Immature natural killer cell (primary cell): ENCODE results near the gene ATP6V1F. TPM values are rescaled to one million over a fixed set of nuclear protein-coding genes. Genes with fewer than 3 reads are reported as not detected.

Experiments
- DNase-seq, 3 donors: peaks; one replicate each; pipeline ENCODE4 v3.0.0; 2022; ENCODE audit warnings: mixed read lengths in 1 of 3
- H3K27ac Mint-ChIP-seq, 6 donors: one replicate each; pipeline ENCODE4 v1.8.0; 2020; ENCODE audit warnings: mixed read lengths in 6 of 6, mild to moderate bottlenecking in 5 of 6, inconsistent platforms in 4 of 6, moderate library complexity in 3 of 6
- H3K27me3 Mint-ChIP-seq, 3 donors: one replicate each; pipeline ENCODE4 v1.8.0; 2020 to 2021; ENCODE audit warnings: low read depth in 3 of 3, mild to moderate bottlenecking in 3 of 3, mixed read lengths in 3 of 3, moderate library complexity in 3 of 3, inconsistent platforms in 1 of 3
- H3K36me3 Mint-ChIP-seq, 3 donors: one replicate each; pipeline ENCODE4 v1.8.0; 2020; ENCODE audit warnings: mixed read lengths in 3 of 3, inconsistent platforms in 2 of 3, mild to moderate bottlenecking in 2 of 3
- H3K4me1 Mint-ChIP-seq, 2 donors: one replicate each; pipeline ENCODE4 v1.8.0; 2020; ENCODE audit warnings: inconsistent platforms in 2 of 2, mild to moderate bottlenecking in 2 of 2, mixed read lengths in 2 of 2, moderate library complexity in 1 of 2
- H3K4me3 Mint-ChIP-seq, 5 donors: one replicate each; pipeline ENCODE4 v1.8.0; 2020; ENCODE audit warnings: mild to moderate bottlenecking in 5 of 5, mixed read lengths in 5 of 5, inconsistent platforms in 3 of 5, moderate library complexity in 3 of 5
- H3K9me3 Mint-ChIP-seq, 6 donors: one replicate each; pipeline ENCODE4 v1.8.0; 2020; ENCODE audit warnings: mild to moderate bottlenecking in 6 of 6, mixed read lengths in 6 of 6, inconsistent platforms in 4 of 6, moderate library complexity in 3 of 6
- polyA plus RNA-seq, 3 donors: library from polyadenylated mRNA; unstranded; fragments of 300-500 nt; fragmentation: Illumina TruSeq; gene quantifications; one replicate each; pipeline ENCODE4 v1.2.3, GENCODE V29; 2021

Gene ATP6V1F
- polyA plus RNA-seq, 3 donors from 2014 or later = 358 to 616 (median 487) TPM

GRCh38 chr7:128891942-128892269 lies 29.2 kb downstream of the ATP6V1F start:
- H3K36me3 Mint-ChIP-seq = no peaks in the 10 kb centered on the region
- no peak for DNase-seq

GRCh38 chr7:128892521-128893250 lies 30.0 kb downstream of the ATP6V1F start:
- DNase-seq = no peak
- Mint-ChIP-seq H3K4me3 (no peak overlapping the region), H3K36me3 (no peaks in the 10 kb centered on the region), H3K4me1 (peaks cover 1 to 5% of the 10 kb centered on the region in 2 donors), H3K9me3 (no peaks in the 10 kb centered on the region), H3K27me3 (peaks cover 1 to 4% (median 3%) of the 10 kb centered on the region in 3 donors), H3K27ac (no peak overlapping the region)

More at GRCh38 chr7:128891942-128892269, 29.2 kb downstream of the ATP6V1F start:
- no peak overlapping the region for H3K27ac Mint-ChIP-seq
- H3K9me3 Mint-ChIP-seq = no peaks in the 10 kb centered on the region
- peaks cover 1 to 4% (median 2%) of the 10 kb centered on the region in 3 donors for H3K27me3 Mint-ChIP-seq
- H3K4me1 Mint-ChIP-seq = peaks cover 1 to 5% of the 10 kb centered on the region in 2 donors
- H3K4me3 Mint-ChIP-seq = peak overlapping the region in 2 of 5 donors; percentile 18 to 27

- Mint-ChIP-seq H3K27ac (no peak overlapping the region), H3K27me3 (peaks cover 1 to 4% (median 3%) of the 10 kb centered on the region in 3 donors), H3K4me3 (no peak overlapping the region), H3K9me3 (peaks cover 0 to under 1% (median 0%) of the 10 kb centered on the region in 6 donors), H3K4me1 (peaks cover 1 to 5% of the 10 kb centered on the region in 2 donors), H3K36me3 (no peaks in the 10 kb centered on the region)
- no peak for DNase-seq
Observed at GRCh38 chr7:128893251-128894100, 30.8 kb downstream of the ATP6V1F start.

- no peaks in the 10 kb centered on the region for H3K36me3 Mint-ChIP-seq
- H3K4me1 Mint-ChIP-seq = peaks cover 1 to 5% of the 10 kb centered on the region in 2 donors
- peaks cover 1 to 4% (median 3%) of the 10 kb centered on the region in 3 donors for H3K27me3 Mint-ChIP-seq
- no peak for DNase-seq
- no peak overlapping the region for H3K4me3 Mint-ChIP-seq
- peaks cover 0 to 2% (median 0%) of the 10 kb centered on the region in 6 donors for H3K9me3 Mint-ChIP-seq
- H3K27ac Mint-ChIP-seq = no peak overlapping the region
Observed at GRCh38 chr7:128894101-128894440, 31.4 kb downstream of the ATP6V1F start.

- H3K27me3 Mint-ChIP-seq = peaks cover 2 to 4% (median 3%) of the 10 kb centered on the region in 3 donors
- no peak overlapping the region for H3K4me3 Mint-ChIP-seq
- H3K4me1 Mint-ChIP-seq = peaks cover 0 to 1% of the 10 kb centered on the region in 2 donors
- H3K27ac Mint-ChIP-seq = no peak overlapping the region
- DNase-seq = no peak
- peaks cover 0 to 2% (median 0%) of the 10 kb centered on the region in 6 donors for H3K9me3 Mint-ChIP-seq
- H3K36me3 Mint-ChIP-seq = no peaks in the 10 kb centered on the region
Observed at GRCh38 chr7:128895320-128895719, 32.7 kb downstream of the ATP6V1F start.

- DNase-seq = no peak
- no peaks in the 10 kb centered on the region for H3K36me3 Mint-ChIP-seq
- H3K9me3 Mint-ChIP-seq = peaks cover 0 to 3% (median 0%) of the 10 kb centered on the region in 6 donors
- H3K27ac Mint-ChIP-seq = no peak overlapping the region
- peaks cover 2 to 6% (median 5%) of the 10 kb centered on the region in 3 donors for H3K27me3 Mint-ChIP-seq
- H3K4me1 Mint-ChIP-seq = no peaks in the 10 kb centered on the region
- H3K4me3 Mint-ChIP-seq = no peak overlapping the region
Observed at GRCh38 chr7:128899392-128899791, 36.7 kb downstream of the ATP6V1F start.

- no peak overlapping the region for H3K27ac Mint-ChIP-seq
- H3K27me3 Mint-ChIP-seq = peaks cover 2 to 5% (median 5%) of the 10 kb centered on the region in 3 donors
- H3K4me1 Mint-ChIP-seq = no peaks in the 10 kb centered on the region
- H3K9me3 Mint-ChIP-seq = peaks cover 0 to 3% (median 0%) of the 10 kb centered on the region in 6 donors
- H3K36me3 Mint-ChIP-seq = no peaks in the 10 kb centered on the region
- DNase-seq = no peak
- no peak overlapping the region for H3K4me3 Mint-ChIP-seq
Observed at GRCh38 chr7:128900237-128900636, 37.6 kb downstream of the ATP6V1F start.

- Mint-ChIP-seq H3K4me3 (no peak overlapping the region), H3K9me3 (peaks cover 0 to 3% (median 0%) of the 10 kb centered on the region in 6 donors), H3K4me1 (no peaks in the 10 kb centered on the region), H3K27me3 (peaks cover 2 to 10% (median 6%) of the 10 kb centered on the region in 3 donors), H3K27ac (peak overlapping the region in 1 of 6 donors; percentile 48), H3K36me3 (no peaks in the 10 kb centered on the region)
- no peak for DNase-seq
Observed at GRCh38 chr7:128902761-128903585, 40.3 kb downstream of the ATP6V1F start.

- H3K9me3 Mint-ChIP-seq = peaks cover 0 to 3% (median 0%) of the 10 kb centered on the region in 6 donors
- H3K36me3 Mint-ChIP-seq = no peaks in the 10 kb centered on the region
- H3K4me3 Mint-ChIP-seq = no peak overlapping the region
- H3K4me1 Mint-ChIP-seq = no peaks in the 10 kb centered on the region
- no peak overlapping the region for H3K27ac Mint-ChIP-seq
- DNase-seq = no peak
- peaks cover 2 to 11% (median 7%) of the 10 kb centered on the region in 3 donors for H3K27me3 Mint-ChIP-seq
Observed at GRCh38 chr7:128903621-128904361, 41.1 kb downstream of the ATP6V1F start.

- H3K36me3 Mint-ChIP-seq = no peaks in the 10 kb centered on the region
- peak; percentile 48 to 55 (median 55) for DNase-seq
- H3K4me3 Mint-ChIP-seq = no peak overlapping the region
- no peaks in the 10 kb centered on the region for H3K4me1 Mint-ChIP-seq
- H3K27ac Mint-ChIP-seq = no peak overlapping the region
- peaks cover 0 to 3% (median 0%) of the 10 kb centered on the region in 6 donors for H3K9me3 Mint-ChIP-seq
- peaks cover 5 to 13% (median 13%) of the 10 kb centered on the region in 3 donors for H3K27me3 Mint-ChIP-seq
Observed at GRCh38 chr7:128904381-128905197, 41.9 kb downstream of the ATP6V1F start.

GRCh38 chr7:128906001-128906765 lies 43.5 kb downstream of the ATP6V1F start:
- Mint-ChIP-seq H3K9me3 (peaks cover 0 to 3% (median 0%) of the 10 kb centered on the region in 6 donors), H3K27ac (no peak overlapping the region), H3K27me3 (peaks cover 7 to 16% (median 12%) of the 10 kb centered on the region in 3 donors), H3K4me3 (no peak overlapping the region), H3K4me1 (no peaks in the 10 kb centered on the region), H3K36me3 (no peaks in the 10 kb centered on the region)
- DNase-seq = no peak
